Endothelial cell of umbilical vein (primary cell): ENCODE results near the gene PKD1.

Experiments used
- CTCF ChIP-seq, 2 donors: IDR thresholded peaks; 1 replicate in 1 of 2; 2 replicates in 1 of 2; pipeline ENCODE4 v1.5.1; 2011; ENCODE audit warnings: low read length in 2 of 2, mild to moderate bottlenecking in 2 of 2, moderate library complexity in 2 of 2, control low read depth in 1 of 2, inconsistent platforms in 1 of 2, low read depth in 1 of 2; ENCODE audit not compliant: insufficient read depth in 1 of 2; ENCODE audit errors: extremely low read depth in 1 of 2
- EZH2 ChIP-seq: IDR thresholded peaks from 2 replicates; pipeline ENCODE4 v1.6.1; 2012; ENCODE audit warnings: borderline replicate concordance, low read depth, mild to moderate bottlenecking, moderate library complexity, low read length, inconsistent platforms; ENCODE audit not compliant: severe bottlenecking
- JUN ChIP-seq: IDR thresholded peaks from 2 replicates; pipeline ENCODE4 v1.6.1; 2011; ENCODE audit warnings: borderline replicate concordance, low read depth; ENCODE audit not compliant: insufficient read length, insufficient read depth
- POLR2A ChIP-seq: IDR thresholded peaks from 2 replicates; pipeline ENCODE4 v1.6.1; 2012; ENCODE audit warnings: low read depth, mild to moderate bottlenecking, control low read depth, low read length

GRCh38 chr16:2053211-2053610, 82.5 kb downstream of the PKD1 start:
- no peak for TF ChIP-seq CTCF (IDR thresholded peaks at IDR 0.05; ENCODE audit: extremely low read depth in 1 of 2, insufficient read depth in 1 of 2, low read depth in 1 of 2, low read length in 2 of 2)
- TF ChIP-seq EZH2: no peak
- TF ChIP-seq POLR2A: no peak
- TF ChIP-seq JUN: no peak
